Endodermal cell (in vitro differentiated cells): ENCODE data around the gene MCF2L2. TPM values are rescaled to one million over a fixed set of nuclear protein-coding genes. Genes with fewer than 3 reads are reported as not detected.
A peak's percentile ranks its signal among the peaks of the same experiment; 100 is the strongest.

ENCODE experiments used
- DNase-seq: peaks from one replicate; pipeline ENCODE4 v3.0.0-alpha.2; 2017
- H3K27ac ChIP-seq: 2 replicates; pipeline ENCODE4 v1.5.1; 2013; ENCODE audit warnings: mild to moderate bottlenecking, low read depth, low read length, moderate library complexity
- H3K27me3 ChIP-seq: 2 replicates; pipeline ENCODE4 v1.6.1; 2013; ENCODE audit warnings: mild to moderate bottlenecking, low read length, moderate library complexity; ENCODE audit not compliant: insufficient read depth, control insufficient read depth, poor library complexity, severe bottlenecking
- H3K36me3 ChIP-seq: 2 replicates; pipeline ENCODE4 v1.7.0; 2013; ENCODE audit warnings: mild to moderate bottlenecking, low read length, moderate library complexity; ENCODE audit not compliant: control insufficient read depth, insufficient read depth
- H3K4me1 ChIP-seq: one replicate; pipeline ENCODE4 v1.7.0; 2013; ENCODE audit warnings: low read length; ENCODE audit not compliant: control insufficient read depth, insufficient read depth
- H3K4me3 ChIP-seq: 2 replicates; pipeline ENCODE4 v1.5.1; 2013; ENCODE audit warnings: mild to moderate bottlenecking, low read length, moderate library complexity
- H3K9ac ChIP-seq: 2 replicates; pipeline ENCODE4 v1.6.1; 2013; ENCODE audit warnings: mild to moderate bottlenecking, low read length, moderate library complexity; ENCODE audit not compliant: poor library complexity, severe bottlenecking; ENCODE audit errors: extremely low read depth
- H3K9me3 ChIP-seq: 2 replicates; pipeline ENCODE4 v1.6.1; 2013; ENCODE audit warnings: mild to moderate bottlenecking, low read length, moderate library complexity; ENCODE audit not compliant: control insufficient read depth
- H3K27ac Mint-ChIP-seq: 2 replicates; pipeline ENCODE4 v1.8.0; 2020; ENCODE audit warnings: mixed read lengths
- H3K27me3 Mint-ChIP-seq: 2 replicates; pipeline ENCODE4 v1.8.0; 2021; ENCODE audit warnings: mild to moderate bottlenecking, mixed read lengths; ENCODE audit not compliant: insufficient read depth
- H3K36me3 Mint-ChIP-seq: 2 replicates; pipeline ENCODE4 v1.8.0; 2020; ENCODE audit warnings: low read depth, mixed read lengths
- H3K4me1 Mint-ChIP-seq: 2 replicates; pipeline ENCODE4 v1.8.0; 2020; ENCODE audit warnings: mixed read lengths
- H3K4me3 Mint-ChIP-seq: 2 replicates; pipeline ENCODE4 v1.8.0; 2020; ENCODE audit warnings: mild to moderate bottlenecking, moderate library complexity, mixed read lengths
- H3K9me3 Mint-ChIP-seq: 2 replicates; pipeline ENCODE4 v1.8.0; 2020; ENCODE audit warnings: mild to moderate bottlenecking, mixed read lengths
- CTCF ChIP-seq: fragments of 200-600 bp; sonication (generic); conservative IDR thresholded peaks from 2 replicates; pipeline ENCODE4 v1.5.0; 2021; ENCODE audit warnings: antibody characterized with exemption, mild to moderate bottlenecking
- WGBS, 2 experiments: methylation state at CpG; one replicate each; pipeline versions ENCODE4 v1.1.5 to v1.1.7; 2013; ENCODE audit warnings: missing lambda C conversion rate in 2 of 2, mixed read lengths in 1 of 2; ENCODE audit not compliant: insufficient coverage in 1 of 2, insufficient read length in 1 of 2; 5-methylcytosine and 5-hydroxymethylcytosine counted together
- total RNA-seq, 2 donors: library from RNA; stranded (reverse); fragmentation: NEBNext Ultra II Directional in 1 of 2; extraction: Animal tissue kit (Norgen Biotek cat#: 25700) in 1 of 2; gene quantifications; 2 replicates in 1 of 2; 3 replicates in 1 of 2; pipeline ENCODE4 v1.2.1, GENCODE V29; 2021

Gene MCF2L2
- total RNA-seq, 2 donors from 2014 or later = 72.6 to 86.5 TPM

GRCh38 chr3:183244219-183244618 lies 184.2 kb downstream of the MCF2L2 start:
- DNase-seq = no peak
- 94 to 98% methylated on average over 2 of the region's 2 CpGs for WGBS, 2 experiments
- H3K4me1 ChIP-seq = peaks cover 6% of the 10 kb centered on the region
- no peaks in the 10 kb centered on the region for H3K27me3 ChIP-seq
- H3K36me3 ChIP-seq = peaks cover 76% of the 10 kb centered on the region
- Mint-ChIP-seq H3K4me1 (peaks cover 5% of the 10 kb centered on the region), H3K4me3 (no peak overlapping the region), H3K27me3 (peaks cover 2% of the 10 kb centered on the region), H3K36me3 (peaks cover 72% of the 10 kb centered on the region), H3K9me3 (peaks cover 37% of the 10 kb centered on the region), H3K27ac (no peak overlapping the region)
- H3K9me3 ChIP-seq = peaks cover 50% of the 10 kb centered on the region
- H3K27ac ChIP-seq = no peak overlapping the region
- no peak overlapping the region for H3K4me3 ChIP-seq
- TF ChIP-seq CTCF = no peak
- no peak overlapping the region for H3K9ac ChIP-seq

- H3K27ac ChIP-seq = no peak overlapping the region
- H3K4me1 ChIP-seq = no peaks in the 10 kb centered on the region
- Mint-ChIP-seq H3K36me3 (peaks cover 81% of the 10 kb centered on the region), H3K27ac (no peak overlapping the region), H3K4me3 (no peak overlapping the region), H3K4me1 (no peaks in the 10 kb centered on the region), H3K9me3 (peaks cover 43% of the 10 kb centered on the region), H3K27me3 (peaks cover 2% of the 10 kb centered on the region)
- no peaks in the 10 kb centered on the region for H3K27me3 ChIP-seq
- peak overlapping the region; percentile 51 for H3K4me3 ChIP-seq
- no peak for TF ChIP-seq CTCF
- H3K9me3 ChIP-seq = peaks cover 58% of the 10 kb centered on the region
- H3K9ac ChIP-seq = no peak overlapping the region
- WGBS, 2 experiments = 90 to 100% methylated on average over 1 of the region's 1 CpG
- H3K36me3 ChIP-seq = peaks cover 69% of the 10 kb centered on the region
- no peak for DNase-seq
Observed at GRCh38 chr3:183242431-183242830, 186.0 kb downstream of the MCF2L2 start.

- TF ChIP-seq CTCF = no peak
- peaks cover 57% of the 10 kb centered on the region for H3K36me3 Mint-ChIP-seq
- H3K27ac Mint-ChIP-seq = no peak overlapping the region
- no peaks in the 10 kb centered on the region for H3K4me1 Mint-ChIP-seq
- H3K9me3 ChIP-seq = peaks cover 50% of the 10 kb centered on the region
- no peak overlapping the region for H3K9ac ChIP-seq
- H3K4me3 ChIP-seq = no peak overlapping the region
- WGBS, 2 experiments = 95 to 98% methylated on average over 5 of the region's 5 CpGs
- peaks cover 2% of the 10 kb centered on the region for H3K27me3 Mint-ChIP-seq
- H3K27me3 ChIP-seq = no peaks in the 10 kb centered on the region
- no peak overlapping the region for H3K27ac ChIP-seq
- H3K4me1 ChIP-seq = no peaks in the 10 kb centered on the region
- peaks cover 38% of the 10 kb centered on the region for H3K36me3 ChIP-seq
- H3K9me3 Mint-ChIP-seq = peaks cover 40% of the 10 kb centered on the region
- DNase-seq = no peak
- H3K4me3 Mint-ChIP-seq = no peak overlapping the region
Observed at GRCh38 chr3:183239046-183239445, 189.4 kb downstream of the MCF2L2 start.
